Activated naive CD4-positive, alpha-beta T cell treated with anti-CD3 and anti-CD28 coated beads, Interleukin-2, amount 50 U/mL, for 72 hours (primary cell): Measurements from ENCODE around the gene LILRB1. TPM values are rescaled to one million over a fixed set of nuclear protein-coding genes. Genes with fewer than 3 reads are reported as not detected.

ENCODE experiments used
- ATAC-seq, 2 donors: fragments of 150-1000 bp; cut with Tn5 transposase; 2 replicates each; pipeline ENCODE4 v1.10.0; 2021; ENCODE audit warnings: mild to moderate bottlenecking in 2 of 2, moderate library complexity in 2 of 2
- DNase-seq, 2 donors: peaks; one replicate each; pipeline ENCODE4 v3.0.0; 2021 to 2022; ENCODE audit warnings: low spot score in 2 of 2
- H3K27ac Mint-ChIP-seq, 2 donors: one replicate each; pipeline ENCODE4 v1.8.0; 2022; ENCODE audit warnings: mild to moderate bottlenecking in 2 of 2, mixed read lengths in 2 of 2
- H3K36me3 Mint-ChIP-seq, 2 donors: one replicate each; pipeline ENCODE4 v1.8.0; 2022; ENCODE audit warnings: mixed read lengths in 2 of 2
- H3K9me3 Mint-ChIP-seq, 2 donors: one replicate each; pipeline ENCODE4 v1.8.0; 2022; ENCODE audit warnings: mixed read lengths in 2 of 2
- total RNA-seq, 2 donors: library from RNA; stranded (reverse); gene quantifications; one replicate each; pipeline ENCODE4 v1.2.3, GENCODE V29; 2022

The LILRB1 gene
- total RNA-seq, 2 donors from 2014 or later = 0.31 to 0.34 TPM

DNA sequence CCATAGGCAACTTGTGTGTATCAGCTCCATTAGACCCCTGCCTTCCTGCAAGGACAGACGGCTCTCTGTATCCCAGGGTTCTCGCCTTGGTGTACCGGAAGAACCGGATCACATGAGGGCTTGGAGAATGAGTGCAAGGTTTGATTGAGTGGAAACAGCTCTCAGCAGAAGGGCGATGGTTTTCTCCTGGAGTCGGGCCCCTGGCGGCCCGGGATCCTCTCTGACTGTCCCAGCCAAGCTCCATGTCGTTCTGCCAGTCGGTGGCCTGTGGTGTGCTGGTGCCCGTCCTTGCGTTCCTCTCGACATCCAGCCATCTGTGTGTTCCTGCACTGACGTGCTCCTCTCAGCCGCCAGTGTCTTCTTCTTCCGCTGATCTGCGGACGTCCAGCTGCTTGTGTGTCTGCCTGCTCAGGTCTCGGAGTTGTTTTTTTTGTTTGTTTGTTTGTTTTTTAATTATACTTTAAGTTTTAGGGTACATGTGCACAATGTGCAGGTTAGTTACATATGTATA, 16.1 kb downstream of the LILRB1 start:
- no peaks in the 10 kb centered on the region for H3K9me3 Mint-ChIP-seq
- DNase-seq (no peak), ATAC-seq (no peak)
- no peaks in the 10 kb centered on the region for H3K36me3 Mint-ChIP-seq
- H3K27ac Mint-ChIP-seq = no peak overlapping the region

DNA sequence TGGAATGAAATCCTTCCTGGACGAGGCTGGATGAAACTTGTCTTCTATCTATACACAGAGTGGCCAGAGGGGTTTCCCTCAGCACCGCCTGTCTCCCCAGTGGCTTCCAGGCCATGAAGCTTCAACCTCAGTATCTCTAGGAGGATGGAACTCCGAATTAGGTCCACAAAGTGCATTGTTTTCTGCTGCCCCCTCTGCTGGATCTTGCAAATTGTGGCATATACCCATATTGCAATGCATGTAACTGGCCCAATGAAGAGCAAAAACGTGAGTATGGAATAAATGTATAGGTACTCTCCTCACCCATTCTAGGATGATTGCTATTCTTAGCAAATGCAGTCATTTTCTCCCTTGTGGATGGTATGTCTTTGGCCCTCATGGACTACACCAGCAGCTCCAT, 17.8 kb downstream of the LILRB1 start:
- H3K27ac Mint-ChIP-seq = no peak overlapping the region

GRCh38 chr19:54650108-54650655, 19.9 kb downstream of the LILRB1 start:
- DNase-seq (no peak), ATAC-seq (no peak)
- peak overlapping the region in 1 of 2 donors; percentile 67 for H3K27ac Mint-ChIP-seq
- H3K36me3 Mint-ChIP-seq = no peaks in the 10 kb centered on the region
- no peaks in the 10 kb centered on the region for H3K9me3 Mint-ChIP-seq

More for the DNA sequence above, 17.8 kb downstream of the LILRB1 start:
- no peaks in the 10 kb centered on the region for H3K9me3 Mint-ChIP-seq
- ATAC-seq = no peak
- no peaks in the 10 kb centered on the region for H3K36me3 Mint-ChIP-seq
- DNase-seq = no peak

DNA sequence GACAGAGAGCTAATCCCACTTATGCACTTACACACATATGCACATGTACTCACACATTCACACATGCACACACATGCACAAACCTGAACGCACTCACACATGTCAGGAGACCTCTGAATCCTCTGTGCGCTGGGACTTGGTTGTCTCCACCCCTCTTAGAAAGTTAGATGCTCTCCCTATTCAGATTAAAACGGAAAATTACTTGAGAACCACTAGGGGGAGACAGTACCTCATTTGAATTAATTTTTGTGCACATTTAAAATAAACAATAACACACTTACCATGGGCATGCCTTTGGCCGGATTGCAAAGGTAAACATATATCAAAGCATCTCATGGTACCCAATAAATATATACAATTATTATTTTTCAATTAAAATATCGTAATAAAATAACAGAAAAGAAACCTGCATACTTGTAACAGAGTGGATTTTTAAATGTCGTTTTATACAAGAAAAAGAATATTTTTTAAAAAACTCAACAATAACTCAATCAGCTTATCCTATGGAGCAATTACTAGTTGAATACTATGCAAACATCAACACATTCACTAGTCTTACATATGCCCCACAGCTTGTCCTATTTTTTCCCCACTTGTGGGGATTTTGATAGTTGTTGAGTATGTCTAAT, 23.0 kb downstream of the LILRB1 start:
- DNase-seq (no peak), ATAC-seq (no peak)
- H3K36me3 Mint-ChIP-seq = no peaks in the 10 kb centered on the region

DNA sequence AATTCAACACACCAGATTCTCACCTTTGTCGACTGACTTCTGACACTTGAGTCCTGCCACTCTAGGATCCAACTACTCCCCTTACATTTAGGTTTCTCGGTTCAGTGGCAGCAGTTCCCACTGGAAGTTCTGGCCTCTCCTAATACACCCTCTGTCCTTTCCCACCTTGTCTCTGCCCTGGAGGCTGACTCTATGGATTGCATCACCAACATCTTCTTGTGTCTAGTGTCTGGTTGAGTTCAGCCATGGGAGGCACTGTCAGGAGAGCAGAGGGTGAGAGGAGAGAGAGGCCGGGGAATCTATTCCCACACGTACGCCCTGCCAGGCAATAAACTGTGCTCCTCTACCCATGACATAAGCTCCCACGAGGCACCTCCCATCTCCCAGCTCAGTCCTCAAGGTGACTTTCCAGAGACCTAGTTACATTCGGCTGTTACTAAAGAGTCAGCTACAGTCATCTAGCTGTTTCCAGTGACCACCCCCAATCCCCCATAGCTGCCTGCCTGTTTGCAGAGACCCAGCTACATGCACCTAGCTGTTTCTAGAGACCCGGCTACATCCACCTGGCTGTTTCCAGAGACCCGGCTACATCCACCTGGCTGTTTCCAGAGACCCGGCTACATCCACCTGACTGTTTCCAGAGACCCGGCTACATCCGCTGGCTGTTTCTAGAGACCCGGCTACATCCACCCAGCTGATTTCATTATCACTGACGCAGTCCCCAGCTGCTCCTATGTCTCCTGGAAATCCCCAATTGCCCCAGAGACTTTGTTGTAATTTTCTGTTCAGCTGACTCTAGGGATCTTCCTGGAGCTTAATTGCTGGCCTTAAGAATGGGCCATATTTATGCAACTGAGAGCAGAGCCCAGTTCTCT, 24.4 kb downstream of the LILRB1 start:
- no peak overlapping the region for H3K27ac Mint-ChIP-seq
- no peaks in the 10 kb centered on the region for H3K36me3 Mint-ChIP-seq
- DNase-seq = no peak
- H3K9me3 Mint-ChIP-seq = no peaks in the 10 kb centered on the region
- no peak for ATAC-seq

More for the DNA sequence above, 23.0 kb downstream of the LILRB1 start:
- Mint-ChIP-seq H3K9me3 (no peaks in the 10 kb centered on the region), H3K27ac (no peak overlapping the region)

- DNase-seq = no peak
- Mint-ChIP-seq H3K9me3 (no peaks in the 10 kb centered on the region), H3K27ac (no peak overlapping the region), H3K36me3 (no peaks in the 10 kb centered on the region)
- peak; percentile 18 to 32 for ATAC-seq
Observed at GRCh38 chr19:54659300-54659699, 29.0 kb downstream of the LILRB1 start.

DNA sequence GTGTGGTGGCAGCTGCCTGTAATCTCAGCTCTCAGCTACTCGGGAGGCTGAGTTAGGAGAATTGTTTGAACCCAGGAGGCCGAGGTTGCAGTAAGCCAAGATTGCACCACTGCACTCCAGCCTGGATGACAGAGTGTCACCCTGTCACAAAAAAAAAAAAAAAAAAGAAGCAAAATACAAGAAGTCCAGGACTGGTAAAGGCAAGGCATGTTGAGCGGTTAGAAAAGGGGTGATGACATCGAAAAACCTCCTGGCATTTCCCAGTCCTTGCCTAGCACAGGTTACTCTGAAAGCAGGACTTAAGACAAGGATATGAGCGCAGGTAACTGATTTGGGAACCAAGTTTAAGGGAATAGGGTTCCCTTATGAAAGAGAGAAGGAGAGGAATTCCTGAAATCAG, 30.0 kb downstream of the LILRB1 start:
- Mint-ChIP-seq H3K9me3 (no peaks in the 10 kb centered on the region), H3K36me3 (no peaks in the 10 kb centered on the region)

DNA sequence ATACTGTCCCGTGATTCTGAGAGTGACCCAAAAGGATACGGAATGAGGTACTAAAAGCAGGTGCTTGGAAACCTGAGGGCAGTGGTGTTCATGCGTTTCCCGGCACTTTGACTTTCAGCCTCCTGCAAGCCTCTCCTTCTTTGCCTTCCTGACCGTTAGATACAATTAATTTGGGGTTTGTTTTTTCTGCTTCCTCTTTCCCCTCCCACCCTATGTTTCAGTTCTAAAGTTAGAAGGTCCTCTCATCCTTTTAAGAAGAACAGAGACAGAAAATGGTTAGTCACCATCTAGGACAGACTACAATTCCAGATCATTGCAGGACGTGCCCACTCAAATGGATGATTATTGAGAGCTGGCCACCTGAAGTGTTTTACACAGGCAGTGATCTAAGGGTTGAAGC, 30.7 kb downstream of the LILRB1 start:
- DNase-seq (no peak), ATAC-seq (no peak)
- Mint-ChIP-seq H3K9me3 (no peaks in the 10 kb centered on the region), H3K36me3 (no peaks in the 10 kb centered on the region), H3K27ac (no peak overlapping the region)

More for the DNA sequence above, 30.0 kb downstream of the LILRB1 start:
- no peak overlapping the region for H3K27ac Mint-ChIP-seq
- DNase-seq (no peak), ATAC-seq (no peak)

DNA sequence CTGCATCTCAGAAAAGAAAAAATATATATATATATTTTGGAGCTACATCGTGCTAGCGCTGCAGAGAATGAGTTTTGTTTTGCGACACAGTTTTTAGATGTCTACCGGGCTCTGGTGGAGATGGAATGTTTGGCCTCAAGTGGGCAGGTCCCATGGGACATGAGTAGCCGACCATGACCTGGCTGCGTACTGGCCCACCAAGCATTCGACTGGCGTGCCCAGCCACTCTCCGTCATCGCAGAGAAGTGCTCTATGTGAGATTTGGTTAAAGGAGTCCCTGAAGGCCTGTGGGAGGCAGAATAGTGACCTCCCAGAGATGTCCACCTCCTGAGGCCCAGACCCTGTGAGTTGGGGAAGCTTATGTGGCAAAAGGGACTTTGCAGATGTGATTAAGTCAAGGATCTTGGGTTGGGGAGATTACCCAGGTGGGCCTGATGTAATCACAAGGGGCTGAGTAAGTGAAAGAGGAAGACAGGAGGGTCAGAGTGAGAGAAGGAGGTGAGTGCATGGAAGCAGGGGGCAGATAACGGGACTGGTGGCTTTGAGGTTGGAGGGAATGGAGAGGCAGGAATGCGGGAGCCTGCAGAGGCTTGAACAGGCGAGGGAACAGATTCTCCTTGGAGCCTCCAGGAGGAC, 31.7 kb downstream of the LILRB1 start:
- no peak for DNase-seq
- Mint-ChIP-seq H3K36me3 (no peaks in the 10 kb centered on the region), H3K9me3 (no peaks in the 10 kb centered on the region), H3K27ac (no peak overlapping the region)
- ATAC-seq = no peak

DNA sequence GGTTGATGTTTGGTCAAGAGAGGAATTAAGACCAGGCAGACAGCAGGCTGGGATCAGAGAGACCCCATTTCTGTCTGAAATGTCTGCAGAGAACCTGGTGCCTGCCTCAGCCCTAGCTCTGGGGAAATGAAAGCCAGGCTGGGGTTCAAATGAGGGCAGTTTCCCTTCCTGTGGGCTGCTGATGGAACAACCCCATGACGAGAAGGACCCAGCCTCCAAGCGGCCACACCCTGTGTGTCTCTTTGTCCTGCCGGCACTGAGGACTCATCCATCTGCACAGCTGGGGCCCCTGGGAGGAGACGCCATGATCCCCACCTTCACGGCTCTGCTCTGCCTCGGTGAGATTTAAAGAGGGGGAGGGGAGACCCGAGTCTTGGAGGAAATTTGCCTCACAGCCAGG, 32.4 kb downstream of the LILRB1 start, which contains the start of gene LILRB4:
Gene LILRB4 (plus strand): TSS at position 256 of the 400 bp plus-strand sequence. CDS start 49 bp downstream, at position 305.
- DNase-seq = no peak
- Mint-ChIP-seq H3K9me3 (no peaks in the 10 kb centered on the region), H3K36me3 (no peaks in the 10 kb centered on the region), H3K27ac (no peak within 1 kb of the TSS)
- no peak for ATAC-seq

GRCh38 chr19:54665530-54665929, 35.2 kb downstream of the LILRB1 start:
- H3K27ac Mint-ChIP-seq = no peak overlapping the region
- H3K9me3 Mint-ChIP-seq = peaks cover 0 to 11% of the 10 kb centered on the region in 2 donors
- ATAC-seq = no peak
- DNase-seq = no peak
- peaks cover 0 to 5% of the 10 kb centered on the region in 2 donors for H3K36me3 Mint-ChIP-seq

DNA sequence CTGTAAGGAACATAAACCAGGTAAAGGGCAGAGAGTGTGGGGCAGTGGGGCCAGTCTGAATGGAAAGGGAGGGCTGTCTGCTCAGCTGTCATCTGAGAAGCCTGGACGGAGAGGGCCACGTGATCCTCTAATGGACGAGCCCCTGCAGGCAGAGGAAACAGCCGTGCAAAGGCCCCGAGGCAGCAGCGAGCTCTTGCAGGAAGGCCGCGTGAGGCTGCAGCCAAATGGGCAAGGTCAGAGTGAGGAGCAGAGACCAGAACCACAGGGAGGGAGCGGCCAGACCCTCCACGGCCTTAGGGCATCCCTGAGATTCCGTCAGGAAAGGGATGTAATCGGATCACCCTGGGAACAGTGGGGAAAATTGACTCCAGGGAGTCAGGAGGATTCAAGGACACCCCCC, 36.9 kb downstream of the LILRB1 start:
- peaks cover 0 to 11% of the 10 kb centered on the region in 2 donors for H3K9me3 Mint-ChIP-seq
- H3K36me3 Mint-ChIP-seq = peaks cover 0 to 5% of the 10 kb centered on the region in 2 donors
- no peak for ATAC-seq
- no peak for DNase-seq
- H3K27ac Mint-ChIP-seq = no peak overlapping the region

DNA sequence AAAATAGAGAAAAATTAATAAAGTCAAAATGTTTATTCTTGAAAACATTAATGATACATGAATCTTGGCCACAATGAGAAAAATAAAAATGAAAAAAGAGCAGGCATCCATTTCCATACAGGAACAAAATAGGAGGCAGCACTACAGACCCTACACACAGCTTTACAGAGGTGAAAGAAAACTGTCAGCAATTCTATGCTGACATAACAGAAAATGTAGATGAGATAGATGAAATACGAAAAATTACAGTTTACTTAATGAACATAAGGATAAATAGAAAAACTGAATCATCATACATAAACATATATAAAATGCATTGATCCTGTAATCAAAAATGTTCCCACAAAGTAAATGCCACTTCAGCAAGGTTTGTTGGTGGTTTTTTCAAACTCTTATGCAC, 38.1 kb downstream of the LILRB1 start:
- Mint-ChIP-seq H3K36me3 (peaks cover 0 to 5% of the 10 kb centered on the region in 2 donors), H3K9me3 (peaks cover 0 to 11% of the 10 kb centered on the region in 2 donors), H3K27ac (no peak overlapping the region)
- DNase-seq (no peak), ATAC-seq (no peak)

DNA sequence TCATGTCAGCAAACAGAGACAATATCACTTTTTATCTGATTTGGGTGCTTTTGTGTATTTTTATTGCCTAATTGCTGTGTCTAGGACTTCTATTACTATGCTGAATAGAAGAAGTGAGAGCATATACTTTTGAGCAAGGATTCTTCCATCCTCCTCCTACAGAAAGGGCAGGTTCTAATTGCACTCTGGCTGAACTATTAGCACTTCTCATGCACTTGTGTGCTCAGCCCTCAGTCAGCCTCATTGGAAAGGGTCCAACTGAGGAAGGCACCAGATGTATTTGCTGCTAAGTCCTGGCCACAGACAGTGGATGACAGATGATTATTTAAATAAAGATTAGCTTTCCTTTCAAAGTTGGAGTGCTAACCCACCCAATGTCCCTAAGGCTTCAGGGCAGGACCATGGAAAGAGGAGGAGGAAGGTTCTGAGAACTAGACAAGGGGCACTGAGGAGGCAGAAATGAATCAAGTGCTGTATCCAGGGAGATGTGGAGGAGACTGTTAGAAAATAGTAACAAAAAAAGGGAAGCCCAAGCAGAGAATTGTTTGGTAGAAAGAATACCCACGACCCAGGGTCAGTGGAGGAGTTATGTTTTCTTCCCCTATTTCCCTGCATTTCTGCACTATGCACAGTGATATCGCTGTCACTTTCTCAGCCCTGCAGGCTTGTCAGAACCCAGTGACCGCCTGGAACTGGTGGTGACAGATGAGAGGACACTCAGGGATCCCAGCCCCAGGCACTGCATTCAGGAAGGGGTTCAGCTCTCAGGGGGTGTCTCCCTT, 40.5 kb downstream of the LILRB1 start:
- no peak for DNase-seq
- no peak for ATAC-seq
- H3K9me3 Mint-ChIP-seq = peaks cover 0 to 11% of the 10 kb centered on the region in 2 donors
- peaks cover 0 to 5% of the 10 kb centered on the region in 2 donors for H3K36me3 Mint-ChIP-seq
- no peak overlapping the region for H3K27ac Mint-ChIP-seq

- peaks cover 0 to 7% of the 10 kb centered on the region in 2 donors for H3K9me3 Mint-ChIP-seq
- peaks cover 0 to 5% of the 10 kb centered on the region in 2 donors for H3K36me3 Mint-ChIP-seq
- no peak for DNase-seq
- ATAC-seq = no peak
- H3K27ac Mint-ChIP-seq = no peak overlapping the region
Observed at GRCh38 chr19:54673222-54673621, 42.9 kb downstream of the LILRB1 start.

- H3K27ac Mint-ChIP-seq = no peak overlapping the region
- H3K9me3 Mint-ChIP-seq = peaks cover 0 to 4% of the 10 kb centered on the region in 2 donors
- H3K36me3 Mint-ChIP-seq = peaks cover 0 to 4% of the 10 kb centered on the region in 2 donors
- DNase-seq (peak in 1 of 2 donors; percentile 33), ATAC-seq (no peak)
Observed at GRCh38 chr19:54674021-54674617, 43.8 kb downstream of the LILRB1 start.
